Duodenal mucosa (tissue), 2 donors: ENCODE results near the gene MAP2K1.

Experiments used
- H3K27ac ChIP-seq: one replicate; pipeline ENCODE4 v1.7.0; 2013; ENCODE audit warnings: low read depth, low read length
- H3K27me3 ChIP-seq, 2 donors: one replicate each; pipeline ENCODE4 v1.7.0; 2013; ENCODE audit warnings: low read length in 2 of 2, control low read depth in 1 of 2; ENCODE audit not compliant: insufficient read depth in 2 of 2, control insufficient read depth in 1 of 2
- H3K36me3 ChIP-seq, 2 donors: one replicate each; pipeline ENCODE4 v1.7.0; 2013; ENCODE audit warnings: low read length in 2 of 2, control low read depth in 1 of 2; ENCODE audit not compliant: insufficient read depth in 2 of 2, control insufficient read depth in 1 of 2
- H3K4me1 ChIP-seq, 2 donors: one replicate each; pipeline ENCODE4 v1.7.0; 2013; ENCODE audit warnings: low read length in 2 of 2, control low read depth in 1 of 2; ENCODE audit not compliant: insufficient read depth in 2 of 2, control insufficient read depth in 1 of 2
- H3K4me3 ChIP-seq, 2 donors: one replicate each; pipeline ENCODE4 v1.7.0; 2013; ENCODE audit warnings: low read length in 2 of 2, low read depth in 1 of 2
- H3K9ac ChIP-seq, 2 donors: one replicate each; pipeline ENCODE4 v1.7.0; 2013; ENCODE audit warnings: low read length in 2 of 2, low read depth in 1 of 2
- H3K9me3 ChIP-seq, 2 donors: one replicate each; pipeline ENCODE4 v1.7.0; 2013; ENCODE audit warnings: low read length in 2 of 2, control low read depth in 1 of 2; ENCODE audit not compliant: control insufficient read depth in 1 of 2

The MAP2K1 gene

DNA sequence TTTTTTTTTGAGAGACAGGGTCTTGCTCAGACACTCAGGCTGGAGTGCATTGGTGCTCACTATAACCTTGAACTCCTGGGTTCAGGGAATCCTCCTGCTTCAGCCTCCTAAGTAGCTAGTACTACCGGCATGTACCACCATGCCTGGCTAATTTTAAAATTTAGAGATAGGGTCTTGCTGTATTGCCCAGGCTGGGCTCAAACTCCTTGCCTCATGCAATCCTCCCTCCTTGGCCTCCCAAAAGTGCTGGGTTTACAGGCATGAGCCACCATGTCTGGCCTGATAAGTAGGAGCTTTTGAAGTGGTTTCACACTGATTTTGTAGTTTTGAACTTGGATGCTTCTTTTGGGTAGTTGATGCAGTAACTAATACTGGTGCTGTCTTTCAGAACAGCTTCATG lies 7.8 kb downstream of the MAP2K1 start:
- H3K4me3 ChIP-seq: no peak overlapping the region
- peaks cover 0 to 11% of the 10 kb centered on the region in 2 donors for H3K4me1 ChIP-seq
- H3K9ac ChIP-seq: no peak overlapping the region
- no peak overlapping the region for H3K27ac ChIP-seq
- peaks cover 0 to 3% of the 10 kb centered on the region in 2 donors for H3K36me3 ChIP-seq
- no peaks in the 10 kb centered on the region for H3K9me3 ChIP-seq
- no peaks in the 10 kb centered on the region for H3K27me3 ChIP-seq

DNA sequence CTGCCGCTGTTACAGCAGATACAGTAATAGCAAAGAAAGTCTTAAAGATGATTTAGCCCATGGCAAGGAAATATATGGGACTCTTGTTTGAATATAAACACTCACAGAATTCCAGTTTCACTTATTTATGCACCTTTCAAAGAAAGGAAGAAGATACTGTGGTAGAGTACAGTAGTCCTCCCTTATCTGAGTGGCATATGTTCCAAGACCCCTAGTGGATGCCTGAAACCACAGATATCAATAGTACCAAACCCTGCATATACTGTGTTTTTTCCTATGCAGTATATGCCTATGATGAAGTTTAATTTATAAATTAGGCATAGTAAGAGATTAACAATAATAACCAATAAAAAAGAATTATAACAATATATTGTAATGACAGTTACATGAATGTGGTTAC lies 8.2 kb downstream of the MAP2K1 start:
- peaks cover 0 to 9% of the 10 kb centered on the region in 2 donors for H3K4me1 ChIP-seq
- peaks cover 0 to 3% of the 10 kb centered on the region in 2 donors for H3K36me3 ChIP-seq
- no peak overlapping the region for H3K4me3 ChIP-seq
- no peak overlapping the region for H3K9ac ChIP-seq
- H3K9me3 ChIP-seq: no peaks in the 10 kb centered on the region
- no peaks in the 10 kb centered on the region for H3K27me3 ChIP-seq
- H3K27ac ChIP-seq: no peak overlapping the region

GRCh38 chr15:66399276-66399675 lies 12.6 kb downstream of the MAP2K1 start:
- no peaks in the 10 kb centered on the region for H3K4me1 ChIP-seq

DNA sequence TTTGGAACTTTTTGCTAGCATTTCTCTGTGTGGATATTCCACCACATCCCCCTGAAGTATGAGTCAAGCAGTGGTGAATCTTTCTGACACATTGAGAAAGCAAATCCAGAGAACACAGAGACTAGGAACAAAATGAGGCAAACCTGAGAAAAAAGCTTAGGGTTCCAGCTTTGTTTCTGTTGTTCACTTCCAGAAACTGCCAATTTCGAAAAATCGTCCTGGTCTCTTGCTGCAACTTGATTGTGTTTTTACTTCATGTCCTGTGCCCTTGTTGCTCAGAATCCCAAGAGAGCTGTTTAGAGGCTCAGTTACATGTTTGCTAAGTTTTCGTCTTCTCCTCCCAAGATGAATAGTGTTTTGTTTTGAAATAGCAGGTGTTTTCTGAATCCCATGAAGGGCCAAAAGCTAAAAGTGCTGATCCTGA lies 13.7 kb downstream of the MAP2K1 start:
- Histone ChIP-seq H3K36me3 (no peaks in the 10 kb centered on the region), H3K27me3 (no peaks in the 10 kb centered on the region), H3K9me3 (no peaks in the 10 kb centered on the region), H3K27ac (no peak overlapping the region), H3K9ac (no peak overlapping the region), H3K4me1 (no peaks in the 10 kb centered on the region), H3K4me3 (no peak overlapping the region)

More at GRCh38 chr15:66399276-66399675, 12.6 kb downstream of the MAP2K1 start:
- H3K36me3 ChIP-seq: no peaks in the 10 kb centered on the region
- H3K4me3 ChIP-seq: no peak overlapping the region
- H3K27ac ChIP-seq: no peak overlapping the region
- no peaks in the 10 kb centered on the region for H3K9me3 ChIP-seq
- no peaks in the 10 kb centered on the region for H3K27me3 ChIP-seq
- H3K9ac ChIP-seq: no peak overlapping the region

- Histone ChIP-seq H3K4me3 (no peak overlapping the region), H3K9me3 (no peaks in the 10 kb centered on the region), H3K27ac (no peak overlapping the region), H3K27me3 (no peaks in the 10 kb centered on the region), H3K9ac (no peak overlapping the region), H3K36me3 (no peaks in the 10 kb centered on the region), H3K4me1 (peaks cover 0 to 6% of the 10 kb centered on the region in 2 donors)
Observed at GRCh38 chr15:66401130-66402021, 14.7 kb downstream of the MAP2K1 start.

DNA sequence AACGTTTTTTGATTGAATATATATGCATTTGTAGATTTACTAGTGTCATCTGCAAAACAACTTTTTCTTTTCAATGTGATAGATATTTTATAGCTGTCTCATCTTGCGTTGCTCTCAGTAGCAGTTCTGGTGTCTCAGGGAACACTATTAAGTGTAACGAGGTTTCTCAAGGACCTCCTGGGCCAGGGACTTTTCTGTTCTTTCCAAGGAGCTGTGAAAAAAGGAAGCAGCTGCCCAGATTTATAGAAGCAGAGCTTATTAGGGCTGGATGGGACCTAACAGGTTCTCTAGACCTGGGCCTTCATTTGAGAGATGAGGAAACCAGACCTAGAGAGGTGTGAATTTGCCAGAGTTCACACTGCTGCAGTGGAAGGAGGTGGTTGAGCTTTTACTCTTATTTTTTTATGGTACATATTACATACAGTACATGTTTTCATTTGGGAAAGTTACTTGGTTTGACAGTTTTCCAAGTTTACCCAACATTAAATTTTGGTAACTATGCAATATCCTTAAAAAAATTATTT lies 16.1 kb downstream of the MAP2K1 start:
- Histone ChIP-seq H3K36me3 (no peaks in the 10 kb centered on the region), H3K9ac (no peak overlapping the region)

DNA sequence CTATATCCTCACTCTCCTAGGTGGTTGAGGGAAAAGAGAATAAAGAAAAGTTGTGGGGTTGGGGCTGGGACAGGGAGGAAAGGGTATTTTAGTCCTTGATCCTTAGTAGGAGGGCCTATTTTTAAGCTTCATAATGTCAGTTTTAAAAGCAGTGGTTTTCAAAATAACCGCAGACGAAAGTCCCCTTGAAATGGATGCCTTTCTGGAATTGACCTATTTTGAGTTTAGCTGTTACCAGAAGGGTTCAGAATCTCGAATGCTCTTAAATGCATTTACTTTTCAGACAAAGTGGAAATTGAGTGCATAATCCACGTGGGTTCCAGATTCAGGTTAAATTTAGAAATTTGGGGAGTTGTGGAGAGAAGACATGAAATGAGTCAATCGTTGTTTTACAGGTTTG lies 16.6 kb downstream of the MAP2K1 start:
- peaks cover 0 to 6% of the 10 kb centered on the region in 2 donors for H3K4me1 ChIP-seq
- no peaks in the 10 kb centered on the region for H3K9me3 ChIP-seq
- no peak overlapping the region for H3K4me3 ChIP-seq
- no peak overlapping the region for H3K9ac ChIP-seq
- no peaks in the 10 kb centered on the region for H3K36me3 ChIP-seq
- H3K27ac ChIP-seq: no peak overlapping the region
- H3K27me3 ChIP-seq: no peaks in the 10 kb centered on the region

More for the DNA sequence above, 16.1 kb downstream of the MAP2K1 start:
- peaks cover 0 to 6% of the 10 kb centered on the region in 2 donors for H3K4me1 ChIP-seq
- H3K27me3 ChIP-seq: no peaks in the 10 kb centered on the region
- no peak overlapping the region for H3K27ac ChIP-seq
- no peak overlapping the region for H3K4me3 ChIP-seq
- no peaks in the 10 kb centered on the region for H3K9me3 ChIP-seq

DNA sequence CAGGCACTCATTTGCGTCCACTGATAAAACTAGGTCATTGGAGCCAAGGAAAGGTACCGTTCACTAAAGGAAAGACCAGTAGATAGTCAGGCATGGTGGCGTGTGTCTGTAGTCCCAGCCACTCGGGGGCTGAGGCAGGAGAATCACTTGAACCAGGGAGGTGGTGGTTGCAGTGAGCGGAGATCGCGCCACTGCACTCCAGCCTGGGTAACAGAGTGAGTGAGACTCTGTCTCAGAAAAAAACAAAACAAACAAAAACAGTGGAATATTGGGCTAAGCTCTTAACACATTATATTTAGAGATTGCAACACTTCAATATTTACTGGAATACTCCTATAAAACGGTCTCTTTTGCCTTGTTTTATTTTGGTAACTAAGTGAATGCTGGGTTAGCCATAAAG lies 17.4 kb downstream of the MAP2K1 start:
- peaks cover 3 to 7% of the 10 kb centered on the region in 2 donors for H3K4me1 ChIP-seq
- H3K36me3 ChIP-seq: no peaks in the 10 kb centered on the region
- no peak overlapping the region for H3K4me3 ChIP-seq
- H3K9me3 ChIP-seq: no peaks in the 10 kb centered on the region
- H3K27ac ChIP-seq: no peak overlapping the region
- H3K9ac ChIP-seq: no peak overlapping the region
- no peaks in the 10 kb centered on the region for H3K27me3 ChIP-seq

GRCh38 chr15:66404532-66404931 lies 17.8 kb downstream of the MAP2K1 start:
- Histone ChIP-seq H3K4me3 (no peak overlapping the region), H3K27ac (no peak overlapping the region), H3K9ac (no peak overlapping the region), H3K4me1 (peaks cover 3 to 11% of the 10 kb centered on the region in 2 donors), H3K9me3 (no peaks in the 10 kb centered on the region), H3K27me3 (no peaks in the 10 kb centered on the region), H3K36me3 (no peaks in the 10 kb centered on the region)

DNA sequence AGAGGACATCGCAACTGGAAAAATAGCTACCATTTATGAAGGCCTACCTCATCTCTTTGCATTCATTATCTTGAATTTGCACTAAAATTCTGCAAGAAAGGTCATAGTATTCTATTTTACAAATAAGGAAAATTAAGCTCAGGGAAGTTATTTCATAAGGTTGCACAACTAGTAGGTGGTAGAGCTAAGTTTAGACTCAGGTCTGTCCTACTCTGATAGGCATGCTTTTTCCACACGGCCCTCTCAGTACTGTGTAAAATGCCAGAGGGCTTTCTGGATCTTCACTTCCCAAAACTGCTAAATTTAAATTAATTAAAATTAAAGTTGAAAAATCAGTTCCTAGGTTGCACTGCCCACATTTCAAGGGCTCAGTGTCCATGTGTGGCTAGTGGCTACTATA lies 18.3 kb downstream of the MAP2K1 start:
- no peak overlapping the region for H3K4me3 ChIP-seq
- H3K27ac ChIP-seq: no peak overlapping the region
- peaks cover 3 to 11% of the 10 kb centered on the region in 2 donors for H3K4me1 ChIP-seq

More for the DNA sequence above, 18.3 kb downstream of the MAP2K1 start:
- Histone ChIP-seq H3K36me3 (no peaks in the 10 kb centered on the region), H3K9me3 (no peaks in the 10 kb centered on the region), H3K9ac (no peak overlapping the region), H3K27me3 (no peaks in the 10 kb centered on the region)
